Measurements from ENCODE around the gene NUS1. TPM values are rescaled to one million over a fixed set of nuclear protein-coding genes. Genes with fewer than 3 reads are reported as not detected.
A peak's percentile ranks its signal among the peaks of the same experiment; 100 is the strongest.
"Not testable (repeated sequence)": the region's sequence is repeated elsewhere in the genome, so short reads cannot be mapped to it uniquely, and the experiment has no call there.

NUS1 gene
- 39.7 TPM for polyA plus RNA-seq (2012; ENCODE audit: missing spikeins)

GRCh38 chr6:117674991-117675657 is at the start of gene NUS1:
NUS1 (plus strand) TSS chr6:117675469; CDS start chr6:117675671, 202 bp downstream.
- DNase-seq (ENCODE audit: insufficient read length), result peak; percentile 94
- TF ChIP-seq POLR2A (IDR thresholded peaks at IDR 0.05; ENCODE audit: low read depth, low read length) (peak; percentile 54; the same call in 1 of the 2 replicates), TAF1 (IDR thresholded peaks at IDR 0.05; ENCODE audit: borderline replicate concordance, low read depth, low read length) (peak; percentile 84), POLR2AphosphoS5 (IDR thresholded peaks at IDR 0.05; ENCODE audit: low read depth, low read length) (no peak)
- peak; percentile 94 for FAIRE-seq

- no peak for TF ChIP-seq TAF1 (IDR thresholded peaks at IDR 0.05; ENCODE audit: borderline replicate concordance, low read depth, low read length)
- no peak for TF ChIP-seq POLR2A (IDR thresholded peaks at IDR 0.05; ENCODE audit: low read depth, low read length)
- TF ChIP-seq POLR2AphosphoS5 (IDR thresholded peaks at IDR 0.05; ENCODE audit: low read depth, low read length), result no peak
- DNase-seq (ENCODE audit: insufficient read length), result no peak
- no peak for FAIRE-seq
Observed at GRCh38 chr6:117627533-117627932, 47.7 kb upstream of the NUS1 start.

- FAIRE-seq, result no peak
- no peak for DNase-seq (ENCODE audit: insufficient read length)
- TF ChIP-seq POLR2AphosphoS5 (IDR thresholded peaks at IDR 0.05; ENCODE audit: low read depth, low read length) (no peak), POLR2A (IDR thresholded peaks at IDR 0.05; ENCODE audit: low read depth, low read length) (no peak), TAF1 (IDR thresholded peaks at IDR 0.05; ENCODE audit: borderline replicate concordance, low read depth, low read length) (no peak)
Observed at GRCh38 chr6:117629119-117629660, 46.1 kb upstream of the NUS1 start.

GRCh38 chr6:117637770-117638169 is 37.5 kb upstream of the NUS1 start:
- TF ChIP-seq POLR2AphosphoS5 (IDR thresholded peaks at IDR 0.05; ENCODE audit: low read depth, low read length), result no peak
- no peak for TF ChIP-seq TAF1 (IDR thresholded peaks at IDR 0.05; ENCODE audit: borderline replicate concordance, low read depth, low read length)
- TF ChIP-seq POLR2A (IDR thresholded peaks at IDR 0.05; ENCODE audit: low read depth, low read length), result no peak
- no peak for DNase-seq (ENCODE audit: insufficient read length)
- FAIRE-seq, result no peak

- TF ChIP-seq TAF1 (IDR thresholded peaks at IDR 0.05; ENCODE audit: borderline replicate concordance, low read depth, low read length) (no peak), POLR2A (IDR thresholded peaks at IDR 0.05; ENCODE audit: low read depth, low read length) (no peak), POLR2AphosphoS5 (IDR thresholded peaks at IDR 0.05; ENCODE audit: low read depth, low read length) (no peak)
- no peak for DNase-seq (ENCODE audit: insufficient read length)
- no peak for FAIRE-seq
Observed at GRCh38 chr6:117642976-117643375, 32.3 kb upstream of the NUS1 start.

GRCh38 chr6:117651984-117652383 is 23.3 kb upstream of the NUS1 start:
- not testable (repeated sequence) for FAIRE-seq; DNase-seq (ENCODE audit: insufficient read length)

- FAIRE-seq (no peak), DNase-seq (ENCODE audit: insufficient read length) (no peak)
- TF ChIP-seq POLR2A (IDR thresholded peaks at IDR 0.05; ENCODE audit: low read depth, low read length) (no peak), POLR2AphosphoS5 (IDR thresholded peaks at IDR 0.05; ENCODE audit: low read depth, low read length) (no peak), TAF1 (IDR thresholded peaks at IDR 0.05; ENCODE audit: borderline replicate concordance, low read depth, low read length) (no peak)
Observed at GRCh38 chr6:117653949-117654348, 21.3 kb upstream of the NUS1 start.

GRCh38 chr6:117655380-117655779 is 19.9 kb upstream of the NUS1 start:
- no peak for DNase-seq (ENCODE audit: insufficient read length)
- TF ChIP-seq POLR2A (IDR thresholded peaks at IDR 0.05; ENCODE audit: low read depth, low read length) (no peak), POLR2AphosphoS5 (IDR thresholded peaks at IDR 0.05; ENCODE audit: low read depth, low read length) (no peak), TAF1 (IDR thresholded peaks at IDR 0.05; ENCODE audit: borderline replicate concordance, low read depth, low read length) (no peak)
- no peak for FAIRE-seq

GRCh38 chr6:117666881-117667280 is 8.4 kb upstream of the NUS1 start:
- no peak for FAIRE-seq
- no peak for DNase-seq (ENCODE audit: insufficient read length)
- TF ChIP-seq TAF1 (IDR thresholded peaks at IDR 0.05; ENCODE audit: borderline replicate concordance, low read depth, low read length) (no peak), POLR2AphosphoS5 (IDR thresholded peaks at IDR 0.05; ENCODE audit: low read depth, low read length) (no peak), POLR2A (IDR thresholded peaks at IDR 0.05; ENCODE audit: low read depth, low read length) (no peak)

GRCh38 chr6:117668736-117669135 is 6.5 kb upstream of the NUS1 start:
- FAIRE-seq (no peak), DNase-seq (ENCODE audit: insufficient read length) (no peak)
- TF ChIP-seq POLR2AphosphoS5 (IDR thresholded peaks at IDR 0.05; ENCODE audit: low read depth, low read length) (no peak), POLR2A (IDR thresholded peaks at IDR 0.05; ENCODE audit: low read depth, low read length) (no peak), TAF1 (IDR thresholded peaks at IDR 0.05; ENCODE audit: borderline replicate concordance, low read depth, low read length) (no peak)

GRCh38 chr6:117674503-117674902 is 766 bp upstream of the NUS1 start:
- DNase-seq (ENCODE audit: insufficient read length) (no peak), FAIRE-seq (no peak)
- TF ChIP-seq POLR2A (IDR thresholded peaks at IDR 0.05; ENCODE audit: low read depth, low read length), result no peak
- TF ChIP-seq POLR2AphosphoS5 (IDR thresholded peaks at IDR 0.05; ENCODE audit: low read depth, low read length), result no peak
- TF ChIP-seq TAF1 (IDR thresholded peaks at IDR 0.05; ENCODE audit: borderline replicate concordance, low read depth, low read length), result no peak

GRCh38 chr6:117675658-117676301 is 511 bp downstream of the NUS1 start:
- FAIRE-seq; DNase-seq (ENCODE audit: insufficient read length): not testable (repeated sequence)
